GM12874 (cell line): Measurements from ENCODE around the gene C11orf86.

Experiments used
- TF ChIP-seq, protein P1 (sequence below): IDR thresholded peaks from 2 replicates; pipeline ENCODE4 v1.5.1; 2011; ENCODE audit warnings: low read depth, mild to moderate bottlenecking, control low read depth, low read length, moderate library complexity; ENCODE audit not compliant: insufficient read depth

Gene C11orf86

DNA sequence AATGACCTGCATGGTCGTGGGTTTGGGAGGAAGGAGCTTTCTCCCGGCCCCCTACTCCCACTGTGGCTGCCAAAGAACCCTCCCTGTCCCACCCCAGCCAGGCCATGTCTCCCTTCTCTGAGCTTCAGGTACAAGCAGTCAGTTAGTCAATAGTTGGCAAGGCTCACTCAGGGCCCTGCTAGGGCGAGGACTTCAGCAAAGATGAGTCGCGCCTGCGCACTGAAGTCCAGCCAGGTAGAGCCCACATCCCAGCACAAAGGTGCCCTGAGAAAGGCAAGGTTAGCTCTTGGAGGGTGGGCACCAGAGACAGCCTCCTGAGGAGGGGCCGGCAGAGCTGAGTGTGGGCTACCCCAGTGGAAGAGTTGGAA is 11.1 kb downstream of the C11orf86 start:
- TF ChIP-seq, protein P1, sequence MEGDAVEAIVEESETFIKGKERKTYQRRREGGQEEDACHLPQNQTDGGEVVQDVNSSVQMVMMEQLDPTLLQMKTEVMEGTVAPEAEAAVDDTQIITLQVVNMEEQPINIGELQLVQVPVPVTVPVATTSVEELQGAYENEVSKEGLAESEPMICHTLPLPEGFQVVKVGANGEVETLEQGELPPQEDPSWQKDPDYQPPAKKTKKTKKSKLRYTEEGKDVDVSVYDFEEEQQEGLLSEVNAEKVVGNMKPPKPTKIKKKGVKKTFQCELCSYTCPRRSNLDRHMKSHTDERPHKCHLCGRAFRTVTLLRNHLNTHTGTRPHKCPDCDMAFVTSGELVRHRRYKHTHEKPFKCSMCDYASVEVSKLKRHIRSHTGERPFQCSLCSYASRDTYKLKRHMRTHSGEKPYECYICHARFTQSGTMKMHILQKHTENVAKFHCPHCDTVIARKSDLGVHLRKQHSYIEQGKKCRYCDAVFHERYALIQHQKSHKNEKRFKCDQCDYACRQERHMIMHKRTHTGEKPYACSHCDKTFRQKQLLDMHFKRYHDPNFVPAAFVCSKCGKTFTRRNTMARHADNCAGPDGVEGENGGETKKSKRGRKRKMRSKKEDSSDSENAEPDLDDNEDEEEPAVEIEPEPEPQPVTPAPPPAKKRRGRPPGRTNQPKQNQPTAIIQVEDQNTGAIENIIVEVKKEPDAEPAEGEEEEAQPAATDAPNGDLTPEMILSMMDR = no peak

DNA sequence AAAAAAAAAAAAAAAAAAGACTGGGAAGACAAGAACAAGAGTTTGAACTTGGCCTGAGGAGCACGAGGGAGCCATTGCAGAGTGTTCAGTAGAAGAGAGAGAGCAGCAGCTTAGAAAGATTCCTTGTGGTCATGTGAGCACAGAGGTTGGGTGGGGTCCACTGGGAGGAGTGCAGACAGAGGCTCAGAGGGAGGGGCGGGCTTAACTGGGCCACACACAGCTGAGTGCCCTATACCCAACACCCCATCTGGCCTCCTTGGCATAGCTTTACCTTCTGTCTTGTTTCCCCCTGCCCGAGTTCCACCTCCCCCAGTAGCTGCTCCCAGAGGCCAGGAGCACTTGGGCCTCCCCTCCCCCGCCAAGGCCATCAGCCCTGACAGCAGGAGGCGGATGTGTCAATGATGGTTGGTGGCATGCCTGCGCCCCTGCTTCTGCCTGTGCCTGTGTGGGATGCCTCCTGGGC is 12.1 kb downstream of the C11orf86 start:
- TF ChIP-seq, protein P1 = no peak

DNA sequence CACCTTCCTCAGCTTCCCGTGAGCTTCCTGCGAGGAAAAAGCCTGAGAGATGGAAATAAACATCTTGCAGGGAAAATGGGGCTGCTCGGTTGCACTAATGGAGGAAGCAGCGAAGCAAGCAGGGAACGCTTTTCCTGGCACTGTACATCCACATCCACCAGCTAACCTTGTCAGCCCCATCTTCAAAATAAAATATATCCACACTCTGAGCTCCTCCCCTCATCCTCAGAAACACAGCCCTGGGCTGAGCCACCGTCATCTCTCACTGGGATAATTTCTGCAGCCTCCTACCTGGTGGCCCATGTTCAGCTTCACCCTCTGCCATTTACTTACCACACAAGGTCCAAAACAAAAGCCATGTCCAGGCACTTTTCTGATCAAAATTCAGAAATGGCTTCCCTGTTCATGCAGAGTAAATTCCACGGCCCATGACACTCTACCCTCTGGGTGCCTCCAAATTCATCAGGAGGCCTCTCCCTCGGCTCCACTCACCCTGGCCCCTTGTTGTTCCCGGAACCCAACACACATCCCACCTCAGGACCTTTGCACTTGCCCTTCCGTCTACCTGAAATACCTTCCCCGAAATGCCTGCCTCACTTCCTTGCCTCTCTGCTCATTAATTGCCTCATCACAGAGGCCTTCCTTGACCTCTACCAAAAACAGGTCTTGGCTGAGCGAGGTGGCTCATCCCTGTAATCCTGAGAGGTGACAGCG is 13.0 kb downstream of the C11orf86 start:
- TF ChIP-seq, protein P1 = no peak

DNA sequence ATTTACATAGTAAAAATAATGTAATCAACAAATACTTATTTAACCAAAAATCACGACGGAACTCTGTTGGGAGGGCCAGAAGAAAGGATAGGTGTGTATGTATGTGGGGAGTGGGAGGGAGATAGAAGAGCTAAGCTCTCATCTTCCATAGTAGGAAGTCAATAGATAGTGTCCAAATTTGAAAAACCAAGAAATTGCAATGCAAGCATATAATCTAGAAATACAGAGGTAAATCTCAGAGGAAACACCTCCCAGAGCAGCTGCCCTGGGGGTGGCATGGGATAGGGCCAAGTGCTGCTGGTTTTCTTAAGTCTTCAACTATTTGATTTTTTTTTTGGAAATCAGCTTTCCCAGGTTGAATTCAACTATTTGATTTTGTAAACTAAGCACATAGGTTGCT is 16.9 kb downstream of the C11orf86 start:
- TF ChIP-seq, protein P1 = no peak

DNA sequence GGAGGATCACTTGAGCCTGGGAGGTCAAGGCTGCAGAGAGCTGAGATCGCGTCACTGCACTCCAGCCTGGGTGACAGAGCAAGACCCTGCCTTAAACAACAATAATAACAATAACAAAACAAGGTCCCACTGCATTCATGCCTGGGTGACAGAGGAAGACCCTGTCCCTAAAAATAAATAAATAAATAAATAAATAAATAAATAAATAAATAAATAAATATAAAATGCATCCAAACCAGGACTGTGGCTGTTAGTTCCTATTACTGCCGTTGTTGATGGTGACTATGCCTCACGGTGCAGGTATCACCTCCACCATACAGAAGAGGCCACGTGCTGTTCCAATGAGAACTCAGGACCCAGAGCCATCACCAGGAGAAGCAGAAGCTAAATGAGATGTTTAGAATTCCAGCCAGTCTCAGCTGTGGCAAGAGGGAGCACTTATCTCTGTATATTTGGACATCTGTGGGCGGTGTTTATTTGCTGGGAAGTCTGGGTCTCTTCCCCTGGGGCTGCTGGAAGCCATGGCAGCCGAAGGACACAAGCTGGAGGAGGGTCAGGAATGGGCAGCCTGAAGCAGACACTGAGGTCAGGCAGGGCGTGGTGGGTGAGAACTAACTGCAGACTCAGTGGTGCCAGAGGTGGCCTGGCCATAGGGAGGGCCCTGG is 21.6 kb downstream of the C11orf86 start:
- TF ChIP-seq, protein P1 = no peak

DNA sequence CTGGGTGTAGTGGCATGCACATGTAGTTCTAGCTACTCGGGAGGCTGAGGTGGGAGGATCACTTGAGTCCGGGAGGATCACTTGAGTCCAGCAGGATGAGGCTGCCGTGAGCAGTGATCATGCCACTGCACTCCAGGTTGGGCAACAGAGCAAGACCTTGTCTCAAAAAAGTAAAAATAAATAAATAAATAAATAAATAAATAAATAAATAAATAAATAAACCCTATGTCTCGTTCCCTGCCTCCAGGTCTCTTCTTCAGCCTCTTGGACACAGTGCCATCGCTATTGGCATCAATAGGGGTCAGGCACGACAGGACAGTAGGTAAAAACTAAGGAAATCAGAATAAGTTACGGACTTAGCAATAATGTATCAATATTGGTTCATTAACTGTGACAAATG is 24.5 kb downstream of the C11orf86 start:
- TF ChIP-seq, protein P1 = no peak

DNA sequence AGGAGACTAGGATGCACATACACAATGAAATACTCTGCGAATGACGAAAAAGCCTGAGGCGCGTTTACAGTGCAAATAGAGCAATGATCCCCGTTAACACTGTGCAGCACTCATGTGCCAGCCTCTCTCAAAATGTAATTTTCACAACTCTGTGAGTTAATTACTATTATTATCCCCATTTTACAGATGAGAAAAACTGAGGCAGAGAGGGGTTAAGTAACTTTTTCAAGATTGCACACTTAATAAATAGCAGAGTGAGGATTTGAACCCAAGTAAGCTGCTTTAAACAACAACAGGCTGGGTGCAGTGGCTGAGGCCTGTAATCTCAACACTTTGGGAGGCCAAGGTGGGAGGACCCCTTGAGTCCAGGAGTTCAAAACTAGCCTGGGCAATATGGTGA is 26.2 kb downstream of the C11orf86 start:
- TF ChIP-seq, protein P1 = no peak
